IMR-90 (cell line): ENCODE results near the gene HARS1.

ENCODE experiments used
- BHLHE40 ChIP-seq: fragments of 150-350 bp; IDR thresholded peaks from 2 replicates; pipeline ENCODE4 v1.6.1; 2016; ENCODE audit warnings: mild to moderate bottlenecking, low read depth, low read length
- MAFK ChIP-seq: IDR thresholded peaks from 2 replicates; pipeline ENCODE4 v1.6.1; 2012; ENCODE audit warnings: low read depth, low read length, improper control_type of control experiment
- MAZ ChIP-seq: IDR thresholded peaks from 2 replicates; pipeline ENCODE4 v1.6.1; 2012; ENCODE audit warnings: low read depth, mild to moderate bottlenecking, low read length, improper control_type of control experiment, moderate library complexity, borderline replicate concordance
- MXI1 ChIP-seq: IDR thresholded peaks from 2 replicates; pipeline ENCODE4 v1.6.1; 2012; ENCODE audit warnings: low read depth, mild to moderate bottlenecking, low read length, moderate library complexity, borderline replicate concordance
- TF ChIP-seq, protein P1 (sequence below): conservative IDR thresholded peaks from 2 replicates; pipeline ENCODE4 v1.5.1; 2012; ENCODE audit warnings: mild to moderate bottlenecking, low read depth, low read length, improper control_type of control experiment
- TF ChIP-seq, protein P2 (sequence below): fragments of 150-350 bp; IDR thresholded peaks from 2 replicates; pipeline ENCODE4 v1.6.1; 2017; ENCODE audit warnings: mild to moderate bottlenecking, antibody characterized with exemption, low read length, low read depth

DNA sequence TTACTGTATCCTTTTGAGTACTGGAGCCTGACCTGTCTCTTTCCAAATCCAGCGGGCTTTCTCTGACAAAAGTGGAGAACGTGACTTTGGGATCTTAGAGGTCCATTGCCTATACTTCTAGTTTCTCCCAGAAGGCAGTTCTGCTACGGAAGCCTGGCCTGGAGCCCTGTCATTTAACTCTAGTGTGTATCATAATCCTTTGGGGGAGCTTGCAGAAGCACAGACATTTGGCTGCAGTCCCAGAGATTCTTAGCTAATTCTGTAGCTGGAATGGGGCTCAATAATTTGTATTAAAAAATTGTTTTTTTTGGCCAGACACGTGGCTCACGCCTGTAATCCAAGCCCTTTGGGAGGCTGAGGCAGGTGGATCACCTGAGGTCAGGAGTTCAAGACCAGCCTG, 3.1 kb upstream of the HARS1 start:
- TF ChIP-seq, protein P1, sequence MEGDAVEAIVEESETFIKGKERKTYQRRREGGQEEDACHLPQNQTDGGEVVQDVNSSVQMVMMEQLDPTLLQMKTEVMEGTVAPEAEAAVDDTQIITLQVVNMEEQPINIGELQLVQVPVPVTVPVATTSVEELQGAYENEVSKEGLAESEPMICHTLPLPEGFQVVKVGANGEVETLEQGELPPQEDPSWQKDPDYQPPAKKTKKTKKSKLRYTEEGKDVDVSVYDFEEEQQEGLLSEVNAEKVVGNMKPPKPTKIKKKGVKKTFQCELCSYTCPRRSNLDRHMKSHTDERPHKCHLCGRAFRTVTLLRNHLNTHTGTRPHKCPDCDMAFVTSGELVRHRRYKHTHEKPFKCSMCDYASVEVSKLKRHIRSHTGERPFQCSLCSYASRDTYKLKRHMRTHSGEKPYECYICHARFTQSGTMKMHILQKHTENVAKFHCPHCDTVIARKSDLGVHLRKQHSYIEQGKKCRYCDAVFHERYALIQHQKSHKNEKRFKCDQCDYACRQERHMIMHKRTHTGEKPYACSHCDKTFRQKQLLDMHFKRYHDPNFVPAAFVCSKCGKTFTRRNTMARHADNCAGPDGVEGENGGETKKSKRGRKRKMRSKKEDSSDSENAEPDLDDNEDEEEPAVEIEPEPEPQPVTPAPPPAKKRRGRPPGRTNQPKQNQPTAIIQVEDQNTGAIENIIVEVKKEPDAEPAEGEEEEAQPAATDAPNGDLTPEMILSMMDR, result no peak
- TF ChIP-seq MAFK (no peak), MXI1 (no peak), BHLHE40 (no peak), MAZ (no peak)
- TF ChIP-seq, protein P2, sequence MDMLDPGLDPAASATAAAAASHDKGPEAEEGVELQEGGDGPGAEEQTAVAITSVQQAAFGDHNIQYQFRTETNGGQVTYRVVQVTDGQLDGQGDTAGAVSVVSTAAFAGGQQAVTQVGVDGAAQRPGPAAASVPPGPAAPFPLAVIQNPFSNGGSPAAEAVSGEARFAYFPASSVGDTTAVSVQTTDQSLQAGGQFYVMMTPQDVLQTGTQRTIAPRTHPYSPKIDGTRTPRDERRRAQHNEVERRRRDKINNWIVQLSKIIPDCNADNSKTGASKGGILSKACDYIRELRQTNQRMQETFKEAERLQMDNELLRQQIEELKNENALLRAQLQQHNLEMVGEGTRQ, result no peak
